ENCODE data around the gene SMARCAD1. TPM values are rescaled to one million over a fixed set of nuclear protein-coding genes. Genes with fewer than 3 reads are reported as not detected.

The SMARCAD1 gene
- total and polyA plus RNA-seq, 9 of the 15 experiments (the other 6 are each of a cell fraction or from before 2014, with no cell fraction given), result 11.2 to 52.2 (median 34.6) TPM

DNA sequence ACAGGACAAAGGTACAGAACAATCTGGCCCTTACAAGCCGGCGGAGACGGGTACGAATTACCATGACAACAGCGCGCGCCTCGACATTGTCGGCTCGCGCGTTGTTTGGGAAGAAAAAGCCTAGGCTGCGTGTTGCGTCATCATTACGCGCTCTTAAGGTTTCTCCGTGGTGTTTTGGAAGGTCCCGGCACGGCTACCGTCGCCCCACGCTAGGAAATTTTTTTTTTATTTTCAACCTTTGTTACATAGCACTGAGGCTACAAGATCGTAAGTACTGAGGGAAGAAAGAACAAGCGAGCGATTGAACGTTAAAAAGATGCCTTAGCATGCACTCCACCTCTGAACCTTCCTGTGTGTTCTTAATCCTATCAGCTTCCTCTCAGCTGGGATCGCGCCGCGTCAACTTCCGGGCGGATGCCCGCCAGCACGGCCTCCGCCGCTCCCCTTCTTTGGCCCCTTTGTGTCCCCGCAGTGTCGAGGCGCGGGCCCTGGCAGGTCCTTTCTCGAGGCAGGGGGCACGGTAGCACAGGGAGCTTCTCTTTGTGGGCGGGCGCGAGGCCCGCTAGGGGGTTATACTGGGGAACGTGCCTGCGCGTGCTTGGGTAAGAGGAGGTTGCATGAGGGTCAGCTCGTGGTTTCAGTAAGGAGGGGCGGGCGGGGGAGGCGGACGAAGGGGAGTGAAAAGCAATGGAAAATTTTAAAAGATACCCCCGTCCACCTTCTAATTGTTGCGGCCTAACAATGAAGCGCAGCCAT, at the start of gene SMARCAD1 (continued):
- no peak for TF ChIP-seq KAT8 (IDR thresholded peaks at IDR 0.05; ENCODE audit: low read depth)
- no peak for TF ChIP-seq RHOXF2B (CRISPR knock-in tag; conservative IDR thresholded peaks at IDR 0.05)
- TF ChIP-seq SRF (CRISPR knock-in tag; IDR thresholded peaks at IDR 0.05), result no peak
- no peak for TF ChIP-seq ZC3H4 (CRISPR knock-in tag; IDR thresholded peaks at IDR 0.05; ENCODE audit: borderline replicate concordance)
- TF ChIP-seq, protein P1, sequence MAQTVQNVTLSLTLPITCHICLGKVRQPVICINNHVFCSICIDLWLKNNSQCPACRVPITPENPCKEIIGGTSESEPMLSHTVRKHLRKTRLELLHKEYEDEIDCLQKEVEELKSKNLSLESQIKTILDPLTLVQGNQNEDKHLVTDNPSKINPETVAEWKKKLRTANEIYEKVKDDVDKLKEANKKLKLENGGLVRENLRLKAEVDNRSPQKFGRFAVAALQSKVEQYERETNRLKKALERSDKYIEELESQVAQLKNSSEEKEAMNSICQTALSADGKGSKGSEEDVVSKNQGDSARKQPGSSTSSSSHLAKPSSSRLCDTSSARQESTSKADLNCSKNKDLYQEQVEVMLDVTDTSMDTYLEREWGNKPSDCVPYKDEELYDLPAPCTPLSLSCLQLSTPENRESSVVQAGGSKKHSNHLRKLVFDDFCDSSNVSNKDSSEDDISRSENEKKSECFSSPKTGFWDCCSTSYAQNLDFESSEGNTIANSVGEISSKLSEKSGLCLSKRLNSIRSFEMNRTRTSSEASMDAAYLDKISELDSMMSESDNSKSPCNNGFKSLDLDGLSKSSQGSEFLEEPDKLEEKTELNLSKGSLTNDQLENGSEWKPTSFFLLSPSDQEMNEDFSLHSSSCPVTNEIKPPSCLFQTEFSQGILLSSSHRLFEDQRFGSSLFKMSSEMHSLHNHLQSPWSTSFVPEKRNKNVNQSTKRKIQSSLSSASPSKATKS (CRISPR knock-in tag; IDR thresholded peaks at IDR 0.05), result no peak
- no peak for TF ChIP-seq KDM1A (IDR thresholded peaks at IDR 0.05)
- TF ChIP-seq JUN (IDR thresholded peaks at IDR 0.05; ENCODE audit: borderline replicate concordance, low read depth, low read length), result 0 out of 2 replicates have a peak, but pooled peaks have one; percentile 58
- TF ChIP-seq JUN (CRISPR knock-in tag; IDR thresholded peaks at IDR 0.05; ENCODE audit: borderline replicate concordance), result no peak
- TF ChIP-seq BCL6 (CRISPR knock-in tag; IDR thresholded peaks at IDR 0.05), result no peak
- no peak for TF ChIP-seq COPS2 (conservative IDR thresholded peaks at IDR 0.05)
- TF ChIP-seq ETS1 (conservative IDR thresholded peaks at IDR 0.05; ENCODE audit: control insufficient read depth, low read depth, low read length), result no peak; the same call in 1 of the 2 replicates
- no peak for TF ChIP-seq ADNP (tag; IDR thresholded peaks at IDR 0.05)
- TF ChIP-seq STAG1 (CRISPR knock-in tag; IDR thresholded peaks at IDR 0.05; ENCODE audit: borderline replicate concordance), result no peak
- no peak for TF ChIP-seq NR1H2 (CRISPR knock-in tag; IDR thresholded peaks at IDR 0.05)
- no peak for TF ChIP-seq ZFP36 (IDR thresholded peaks at IDR 0.05; ENCODE audit: low read depth, low read length, partially characterized antibody)
- TF ChIP-seq ZNF134 (CRISPR knock-in tag; conservative IDR thresholded peaks at IDR 0.05), result no peak
- TF ChIP-seq EP300 (IDR thresholded peaks at IDR 0.05; ENCODE audit: low read length), result peak; percentile 25; the same call in 1 of the 2 replicates
- no peak for TF ChIP-seq ZBED1 (IDR thresholded peaks at IDR 0.05)
- no peak for TF ChIP-seq SP2 (IDR thresholded peaks at IDR 0.05; ENCODE audit: extremely low read depth, low read depth, low read length, poor library complexity, severe bottlenecking)
- no peak for TF ChIP-seq RFX7 (CRISPR knock-in tag; IDR thresholded peaks at IDR 0.05)
- TF ChIP-seq GATAD2A (IDR thresholded peaks at IDR 0.05), result no peak
- no peak for TF ChIP-seq POLR2AphosphoS2 (IDR thresholded peaks at IDR 0.05; ENCODE audit: low read length)
- peak; percentile 96 for TF ChIP-seq CHD2 (IDR thresholded peaks at IDR 0.05; ENCODE audit: low read depth, low read length)
- TF ChIP-seq SAFB (IDR thresholded peaks at IDR 0.05; ENCODE audit: borderline replicate concordance, low read depth, low read length), result no peak
- TF ChIP-seq FIP1L1 (IDR thresholded peaks at IDR 0.05; ENCODE audit: low read depth, low read length, poor library complexity, severe bottlenecking), result no peak
- TF ChIP-seq, protein P2, sequence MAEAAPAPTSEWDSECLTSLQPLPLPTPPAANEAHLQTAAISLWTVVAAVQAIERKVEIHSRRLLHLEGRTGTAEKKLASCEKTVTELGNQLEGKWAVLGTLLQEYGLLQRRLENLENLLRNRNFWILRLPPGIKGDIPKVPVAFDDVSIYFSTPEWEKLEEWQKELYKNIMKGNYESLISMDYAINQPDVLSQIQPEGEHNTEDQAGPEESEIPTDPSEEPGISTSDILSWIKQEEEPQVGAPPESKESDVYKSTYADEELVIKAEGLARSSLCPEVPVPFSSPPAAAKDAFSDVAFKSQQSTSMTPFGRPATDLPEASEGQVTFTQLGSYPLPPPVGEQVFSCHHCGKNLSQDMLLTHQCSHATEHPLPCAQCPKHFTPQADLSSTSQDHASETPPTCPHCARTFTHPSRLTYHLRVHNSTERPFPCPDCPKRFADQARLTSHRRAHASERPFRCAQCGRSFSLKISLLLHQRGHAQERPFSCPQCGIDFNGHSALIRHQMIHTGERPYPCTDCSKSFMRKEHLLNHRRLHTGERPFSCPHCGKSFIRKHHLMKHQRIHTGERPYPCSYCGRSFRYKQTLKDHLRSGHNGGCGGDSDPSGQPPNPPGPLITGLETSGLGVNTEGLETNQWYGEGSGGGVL (CRISPR knock-in tag; IDR thresholded peaks at IDR 0.05), result no peak

All from K562 (cell line).